OCI-M1 (cell line): Measurements from ENCODE around the gene KCNMA1.

Source experiments
- DNase-seq: peaks from one replicate; lab custom pipeline; 2025; lab: John Stamatoyannopoulos, UW

KCNMA1 gene

DNA sequence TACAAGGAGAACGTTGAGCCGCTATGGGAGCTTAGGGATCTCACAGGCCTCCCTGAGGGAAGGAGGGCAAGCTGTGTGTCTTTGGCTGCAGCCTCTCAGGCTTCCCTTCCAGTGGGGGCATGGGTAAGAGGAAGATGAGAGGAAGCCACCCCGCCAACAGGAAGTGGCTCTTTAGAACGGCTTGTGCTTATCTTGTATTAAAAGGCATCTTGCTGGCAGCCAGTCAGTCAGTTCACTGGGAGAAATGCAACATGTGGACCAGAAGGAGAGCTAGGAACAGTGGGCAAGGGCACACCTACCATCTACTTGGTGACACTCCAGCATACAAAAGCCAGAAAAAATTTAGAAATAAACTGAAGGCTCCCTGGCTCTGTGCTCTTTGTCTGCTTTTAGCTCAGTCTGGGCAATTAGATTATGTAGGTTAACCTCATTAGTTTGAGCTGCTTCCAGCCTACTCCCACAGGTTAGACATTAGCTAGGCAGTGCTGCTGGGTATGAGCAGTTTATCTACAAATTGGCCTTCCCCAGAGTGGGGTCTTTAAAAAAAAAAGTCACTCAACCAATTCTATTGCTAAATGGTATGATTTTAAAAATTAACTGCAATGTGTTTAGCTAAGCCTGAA lies 595.9 kb downstream of the KCNMA1 start:
- peak; percentile 46 for DNase-seq

DNA sequence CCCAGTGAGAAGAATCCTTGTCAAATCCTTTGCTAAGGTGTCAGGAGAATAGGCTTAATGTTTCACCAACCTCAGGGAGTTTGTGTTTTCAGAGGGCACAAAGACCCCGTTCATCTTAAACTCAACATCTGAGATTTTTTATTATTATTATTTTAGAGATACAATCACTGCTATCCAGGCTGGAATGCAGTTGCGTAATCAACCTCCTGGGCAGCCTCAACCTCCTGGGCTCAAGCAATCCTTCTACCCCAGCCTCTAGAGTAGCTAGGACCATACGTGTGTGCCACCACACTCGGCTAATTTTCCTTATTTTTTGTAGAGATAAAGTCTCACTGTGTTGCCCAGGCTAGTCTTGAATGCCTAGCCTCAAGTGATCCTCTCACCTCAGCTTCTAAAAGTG lies 599.2 kb downstream of the KCNMA1 start:
- no peak for DNase-seq

DNA sequence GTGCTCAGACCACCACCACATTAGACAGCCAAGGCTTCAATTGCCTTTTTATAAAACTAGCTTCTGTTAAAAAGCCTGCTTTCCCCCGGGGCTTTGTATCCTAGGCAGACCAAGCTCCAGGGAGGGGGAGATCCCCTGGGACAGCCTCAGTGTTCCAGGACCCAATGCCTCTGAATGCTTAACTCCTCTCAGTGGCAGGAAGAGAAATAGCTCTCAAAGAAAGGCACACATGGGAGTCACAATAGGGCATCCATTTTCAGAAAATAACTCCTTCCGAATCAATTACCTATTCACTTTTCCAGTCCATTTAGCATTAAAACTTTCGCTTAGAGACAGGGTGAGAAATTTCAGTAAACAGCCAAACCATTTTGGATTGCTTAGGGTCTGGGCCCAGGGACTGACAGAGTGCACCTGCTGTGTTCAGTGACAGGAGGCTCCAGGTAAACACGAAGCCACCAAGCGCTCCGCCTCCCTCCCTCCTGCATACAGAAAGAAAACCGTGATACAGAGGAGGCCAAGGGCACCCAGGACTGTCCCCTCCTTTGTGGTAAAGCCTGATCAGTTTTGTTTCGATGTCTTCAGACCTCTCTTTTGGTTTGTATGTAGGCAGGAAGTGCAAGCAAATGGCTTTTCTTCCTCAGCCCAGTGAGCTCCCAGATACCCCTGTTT lies 599.7 kb downstream of the KCNMA1 start:
- no peak for DNase-seq

DNA sequence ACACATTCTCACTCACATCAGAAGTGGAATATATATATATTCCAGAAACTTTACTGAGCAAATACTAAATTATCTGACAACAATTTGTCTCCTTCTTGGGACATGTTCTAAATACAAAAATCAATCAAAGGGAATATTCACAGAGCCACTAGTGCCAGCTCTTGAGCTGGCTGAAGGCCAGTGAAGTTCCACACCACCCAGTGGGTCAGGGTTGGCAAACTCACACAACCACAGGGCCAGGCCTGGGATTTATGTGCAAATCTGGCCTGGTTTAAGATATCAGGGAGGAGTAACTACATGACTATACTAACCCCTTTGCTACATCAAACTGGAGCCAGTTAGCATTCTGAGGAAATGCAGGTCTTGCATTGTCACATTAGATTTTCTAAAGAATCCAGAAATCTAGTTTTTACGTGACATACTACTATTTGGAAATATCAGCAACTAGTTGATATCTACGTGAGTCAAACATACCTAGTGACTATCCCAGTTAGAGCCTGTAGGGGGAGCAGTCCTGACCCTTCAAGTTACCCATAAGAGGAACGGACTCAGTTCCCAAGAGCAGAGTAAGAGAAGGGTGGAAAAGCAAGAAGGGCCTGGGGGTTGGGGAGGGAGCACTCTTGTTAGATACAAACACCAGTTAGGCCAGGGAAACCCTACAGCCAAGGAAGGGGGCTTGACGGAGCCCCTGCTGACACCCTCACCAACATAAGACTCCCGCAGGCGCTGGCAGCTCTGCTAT lies 600.4 kb downstream of the KCNMA1 start:
- peak; percentile 29 for DNase-seq

DNA sequence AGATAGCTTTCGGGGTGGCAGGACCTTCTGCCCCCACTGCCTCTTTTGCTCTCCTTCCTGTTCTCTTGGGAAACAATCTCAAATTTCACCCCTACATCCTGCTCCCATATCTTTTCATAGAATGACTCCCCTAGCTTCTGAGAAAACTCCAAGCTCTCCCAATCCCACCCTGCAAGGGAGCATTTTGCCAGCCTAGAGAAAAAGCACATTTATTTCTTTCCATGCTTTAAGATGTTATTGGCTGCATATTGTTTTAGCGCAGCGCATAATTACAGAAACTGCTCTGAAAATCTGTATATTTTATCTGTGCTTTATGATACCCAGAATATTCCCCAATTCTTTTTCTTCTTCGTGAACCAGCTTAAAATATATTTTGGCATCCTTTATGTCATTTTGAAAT lies 601.3 kb downstream of the KCNMA1 start:
- DNase-seq = no peak

DNA sequence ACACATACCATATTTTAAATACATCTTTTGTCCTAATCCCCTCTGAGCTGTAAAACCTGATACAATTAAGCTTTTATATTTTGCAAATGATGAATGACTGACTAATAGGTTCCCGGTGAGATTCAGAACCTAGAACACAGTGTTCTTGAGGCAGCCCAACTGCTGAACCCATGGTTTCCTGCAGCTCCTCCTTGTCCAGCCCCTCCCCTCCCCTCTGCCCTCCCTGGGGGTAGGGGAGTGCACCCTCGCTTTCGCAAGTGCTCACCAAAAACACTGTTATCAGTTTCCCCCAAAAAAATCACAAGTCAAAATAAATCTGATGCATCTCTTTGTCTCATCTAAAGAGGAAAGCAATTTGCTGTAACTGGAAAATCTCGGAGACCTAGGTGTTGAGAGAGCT lies 602.8 kb downstream of the KCNMA1 start:
- no peak for DNase-seq

DNA sequence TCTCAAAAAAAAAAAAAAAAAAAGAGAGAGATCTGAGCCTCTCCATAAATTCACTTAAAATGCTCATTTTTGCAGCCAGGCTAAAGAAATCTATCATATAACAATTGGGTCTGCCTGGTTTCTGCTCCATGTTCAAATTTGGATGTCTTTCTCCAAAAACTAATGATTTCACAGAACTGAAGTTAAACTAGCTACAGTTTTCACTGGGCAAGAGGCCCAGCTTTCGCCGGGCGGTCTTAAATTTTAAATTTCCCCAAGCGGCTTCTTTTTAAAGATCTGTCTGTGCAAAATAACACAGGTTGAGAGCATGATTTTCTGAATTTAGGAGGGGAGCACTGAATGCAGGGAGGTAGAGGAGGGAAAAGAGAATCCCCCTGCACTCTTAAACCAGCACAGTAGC lies 603.4 kb downstream of the KCNMA1 start:
- DNase-seq = no peak

DNA sequence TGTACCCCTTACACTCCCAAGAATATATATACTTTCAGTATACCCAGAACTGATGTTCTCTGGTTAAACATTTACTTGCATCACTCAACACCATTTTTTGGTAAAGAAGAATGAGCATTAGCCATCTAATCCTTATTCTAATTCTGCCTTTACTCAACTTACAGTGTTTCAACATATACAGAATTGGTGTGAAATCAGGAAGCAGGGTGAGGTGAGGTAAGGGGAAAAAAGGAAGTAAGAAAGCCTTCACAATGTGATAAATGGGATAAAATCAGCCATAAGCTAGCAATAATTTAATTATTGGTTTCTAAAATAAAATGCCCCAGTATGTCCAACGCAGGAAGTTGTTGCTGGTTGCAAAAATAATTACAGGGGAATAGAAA lies 605.4 kb downstream of the KCNMA1 start:
- no peak for DNase-seq

DNA sequence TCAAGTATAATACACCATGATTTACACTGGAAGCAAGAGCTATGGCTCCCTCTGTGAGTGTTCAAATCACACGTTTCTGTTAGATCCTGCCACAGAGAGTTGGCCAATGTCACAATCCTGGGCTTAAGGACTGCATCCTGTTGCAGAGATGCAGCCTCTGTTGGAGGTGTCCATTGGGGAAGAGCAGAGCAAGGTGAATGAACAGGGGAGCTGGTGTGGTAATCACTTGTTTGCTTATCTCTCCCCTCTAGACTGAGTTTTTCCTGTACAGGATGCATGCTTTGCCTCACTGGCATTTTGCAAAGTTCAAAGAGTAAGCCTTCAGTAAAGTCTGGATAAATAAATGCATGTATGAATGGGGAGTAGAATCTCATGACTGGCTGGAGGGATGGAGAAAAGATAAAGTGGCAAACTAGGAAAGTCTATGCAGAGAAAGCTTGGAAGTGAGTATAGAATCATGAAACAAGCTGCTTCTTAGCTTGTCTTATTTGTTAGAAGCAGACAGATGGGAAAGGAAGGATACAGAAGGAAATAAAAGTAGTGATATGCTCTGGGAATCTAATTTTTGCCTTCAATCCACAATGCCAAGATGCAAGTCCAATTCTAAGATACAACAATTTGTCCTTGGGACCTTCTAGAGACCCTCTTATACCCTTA lies 605.9 kb downstream of the KCNMA1 start:
- DNase-seq = no peak

DNA sequence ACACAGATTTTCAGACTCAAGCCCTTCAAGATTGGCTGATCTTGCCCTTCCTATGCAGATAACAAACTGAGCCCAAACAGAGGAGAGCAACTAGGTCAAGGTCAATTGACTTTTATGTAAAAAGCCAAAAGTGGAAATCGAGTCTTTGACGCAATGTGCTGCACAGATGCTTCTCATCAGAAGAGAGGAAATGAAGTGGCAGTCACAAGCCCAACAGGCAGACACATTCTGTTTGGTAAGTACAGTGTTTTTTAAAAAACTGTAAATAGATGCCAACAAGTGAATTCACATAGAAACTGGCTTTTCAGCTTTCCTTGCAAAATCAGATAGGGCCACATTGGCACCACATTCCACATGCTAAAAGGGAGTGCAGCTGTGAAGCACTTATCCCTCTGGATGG lies 606.6 kb downstream of the KCNMA1 start:
- DNase-seq = no peak

DNA sequence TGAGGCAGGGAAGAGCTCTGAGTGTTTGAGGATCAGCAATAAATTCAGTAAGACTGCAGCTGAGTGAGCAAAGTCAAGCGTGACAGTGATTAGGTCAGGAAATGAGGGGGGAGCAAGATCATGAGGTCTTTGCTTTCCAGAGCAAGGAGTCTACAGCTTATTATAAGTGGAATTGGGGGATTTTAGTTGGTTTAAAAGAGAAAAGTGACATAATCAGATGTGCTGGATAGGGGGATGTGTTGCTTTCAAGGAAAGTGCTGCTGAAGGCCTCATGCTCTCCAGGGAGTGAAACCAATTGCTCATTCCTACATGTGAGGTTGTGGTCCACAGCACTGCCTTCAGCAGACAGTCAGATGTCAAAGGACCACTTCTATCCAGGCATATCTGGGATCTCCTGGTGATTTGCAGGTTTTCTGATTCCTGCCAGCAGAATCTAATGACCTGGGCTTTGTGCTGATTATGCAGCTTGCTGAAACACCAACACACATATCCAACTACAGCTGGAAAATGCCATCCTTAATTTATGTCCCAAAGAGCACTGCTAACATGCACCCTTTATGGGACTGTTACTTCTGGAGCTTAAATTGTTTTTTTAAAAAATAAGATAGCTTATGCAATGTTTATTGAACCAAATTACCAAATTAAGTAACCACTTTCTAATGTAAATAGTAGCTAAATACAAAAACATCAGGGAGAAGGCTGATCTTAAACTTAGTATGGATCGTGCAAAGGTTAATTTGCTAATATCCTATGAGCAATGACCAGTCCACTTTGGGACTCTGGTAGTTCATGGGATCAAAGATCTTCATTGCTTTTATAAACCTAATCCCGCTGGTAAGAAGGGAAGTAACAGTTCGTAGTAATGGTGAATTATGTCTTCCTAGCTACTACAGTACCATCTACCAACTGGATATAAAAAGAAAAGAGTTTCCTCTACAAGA lies 607.6 kb downstream of the KCNMA1 start:
- DNase-seq = no peak

DNA sequence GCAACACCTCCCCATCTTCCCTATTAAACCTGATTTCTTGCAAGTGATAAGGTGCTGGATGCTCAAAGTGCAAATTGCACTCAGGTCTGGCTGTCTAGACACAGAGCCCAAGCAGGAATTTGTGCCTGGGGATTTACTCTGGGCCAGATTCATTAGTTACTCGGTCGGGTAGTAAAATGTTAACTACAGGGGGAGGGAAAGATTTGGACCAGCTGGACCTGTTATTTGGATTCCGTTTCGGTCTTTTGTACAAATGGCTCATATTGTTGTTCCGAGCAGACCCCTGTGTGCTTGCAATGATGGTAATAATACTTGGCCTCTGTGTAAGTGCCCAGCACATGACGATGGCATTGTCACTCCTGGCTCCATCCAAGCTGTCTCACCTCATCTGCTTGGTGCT lies 609.6 kb downstream of the KCNMA1 start:
- DNase-seq = no peak

DNA sequence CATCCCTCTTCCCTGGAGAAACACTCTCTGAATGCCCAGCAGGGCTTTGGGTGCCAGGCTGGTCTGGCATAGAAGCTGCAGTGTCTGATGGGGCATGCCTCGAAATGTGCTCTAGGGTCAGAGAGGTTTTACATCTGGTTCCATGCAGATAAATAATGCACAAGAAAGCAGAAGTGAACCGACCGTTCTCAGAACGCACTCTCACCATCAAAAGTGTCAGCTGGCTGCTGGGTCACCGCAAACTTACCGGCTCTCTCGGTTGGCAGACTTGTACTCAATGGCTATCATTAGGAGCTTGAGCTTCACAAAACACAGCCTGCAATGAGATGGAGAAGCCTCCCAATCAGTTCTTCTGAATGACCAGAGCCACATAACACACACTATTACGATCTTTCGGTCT lies 610.0 kb downstream of the KCNMA1 start:
- peak; percentile 61 for DNase-seq

DNA sequence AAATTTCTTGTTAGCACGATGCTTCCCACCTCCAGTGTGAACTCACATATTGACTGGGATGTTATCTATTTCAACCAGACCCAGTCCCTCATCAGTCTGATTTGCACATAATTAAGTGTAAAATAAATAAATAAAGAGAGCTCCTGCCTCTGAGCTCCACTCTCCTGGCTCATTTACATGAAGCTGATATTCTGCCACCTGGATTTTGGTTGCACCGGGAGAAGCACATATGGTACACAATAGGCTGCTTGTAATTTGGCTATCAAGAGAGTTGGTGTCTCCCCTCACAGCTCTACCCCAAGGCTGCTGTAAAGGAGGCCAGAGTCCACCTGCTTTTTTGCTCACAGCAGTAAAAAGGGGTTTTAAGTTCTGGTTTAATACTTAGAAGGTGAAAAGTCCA lies 610.5 kb downstream of the KCNMA1 start:
- no peak for DNase-seq

DNA sequence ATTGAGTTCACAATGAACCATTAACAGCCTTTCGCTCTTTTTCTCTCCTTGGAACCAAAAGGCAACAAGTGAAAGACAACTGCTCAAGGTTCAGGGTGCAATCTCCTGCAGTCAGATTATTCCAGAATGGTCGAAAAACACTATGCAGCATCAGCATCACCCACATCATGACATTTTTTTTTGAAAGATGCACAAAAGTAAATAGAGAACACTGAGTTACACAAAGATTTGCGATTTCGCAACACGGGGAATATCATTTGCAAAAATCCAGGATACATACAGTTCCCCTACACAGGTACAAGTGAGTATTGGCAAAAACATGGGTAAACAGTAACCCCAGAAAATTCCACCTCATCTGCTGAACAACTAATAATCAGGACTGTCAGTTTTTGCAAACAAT lies 611.5 kb downstream of the KCNMA1 start:
- no peak for DNase-seq

DNA sequence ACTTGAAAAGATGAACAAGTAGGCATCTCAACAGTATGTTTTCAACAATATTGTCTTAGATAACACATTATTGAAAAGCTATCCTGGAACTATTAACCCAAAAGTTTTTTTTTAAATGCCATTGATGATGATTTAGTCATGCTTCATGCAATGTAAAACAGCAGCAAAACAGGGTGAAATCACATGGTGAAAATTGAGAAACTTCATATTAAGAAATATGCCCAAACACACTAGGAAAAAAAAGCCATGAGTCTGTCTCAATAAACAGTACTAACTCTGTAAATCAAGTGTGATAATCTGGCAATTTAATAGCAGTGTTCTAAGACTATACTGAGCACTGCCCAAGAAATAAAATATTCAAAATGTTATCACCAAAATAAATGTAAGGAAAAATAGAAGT lies 613.1 kb downstream of the KCNMA1 start:
- DNase-seq = no peak

DNA sequence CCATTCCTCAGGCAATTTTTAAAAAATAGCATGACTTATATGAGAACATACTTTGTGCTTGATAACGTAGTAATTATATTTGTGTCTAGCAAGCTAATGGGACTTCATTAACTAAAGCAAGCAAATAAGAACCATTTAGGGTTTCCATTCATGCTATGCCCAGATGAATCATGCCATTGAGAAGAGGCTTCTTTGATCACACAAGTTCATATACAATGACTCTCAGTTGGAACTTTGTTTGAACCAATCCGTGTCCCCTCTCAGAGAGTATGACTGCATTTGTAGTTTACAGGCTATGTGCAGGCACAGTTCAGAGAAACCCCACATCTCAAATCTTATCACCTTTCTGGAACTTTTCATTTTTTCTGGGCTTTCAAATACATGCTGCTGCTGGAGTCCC lies 614.2 kb downstream of the KCNMA1 start:
- no peak for DNase-seq

DNA sequence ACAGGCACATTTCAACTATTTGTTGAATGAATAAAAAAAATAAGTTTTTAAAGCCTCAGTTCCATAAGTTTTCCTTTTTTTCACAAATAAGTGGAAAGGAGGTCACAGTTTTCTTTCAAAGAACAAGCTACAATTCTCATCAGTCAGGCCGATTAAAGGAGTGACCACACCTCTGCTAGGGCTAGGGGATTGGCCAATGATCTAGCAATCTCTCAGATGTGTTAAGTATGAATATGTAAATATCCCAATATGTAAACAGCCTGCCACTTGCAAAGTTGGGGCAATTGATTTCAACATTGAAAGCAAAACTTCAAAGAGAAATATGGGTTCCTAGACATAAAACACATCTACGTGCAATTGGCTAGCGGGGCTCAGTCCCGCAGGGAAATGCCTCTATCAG lies 614.9 kb downstream of the KCNMA1 start:
- no peak for DNase-seq

DNA sequence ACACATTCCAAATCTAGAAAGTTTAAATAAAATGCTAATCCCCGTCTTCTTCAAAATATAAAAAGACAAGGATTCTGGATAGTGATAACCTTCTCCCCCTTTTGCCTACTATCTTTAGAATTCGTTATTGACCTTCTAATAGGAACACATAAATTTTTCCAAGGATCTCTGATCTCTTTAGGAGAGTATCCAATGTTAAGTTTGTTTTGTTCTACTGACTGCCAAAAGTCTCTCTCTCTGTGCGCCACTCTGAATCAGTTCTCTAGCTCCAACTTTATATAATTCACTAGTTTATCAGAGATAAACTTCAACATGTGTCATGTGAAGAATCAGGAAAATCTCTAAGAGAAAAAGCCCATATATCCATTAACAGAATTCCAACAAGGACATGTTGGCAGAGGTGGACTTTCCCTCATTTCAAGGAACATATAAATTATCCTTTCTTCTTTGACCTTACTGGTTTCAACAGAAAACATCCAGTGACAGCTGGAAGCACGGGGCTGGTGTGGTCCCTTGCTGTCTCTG lies 615.6 kb downstream of the KCNMA1 start:
- DNase-seq = no peak

DNA sequence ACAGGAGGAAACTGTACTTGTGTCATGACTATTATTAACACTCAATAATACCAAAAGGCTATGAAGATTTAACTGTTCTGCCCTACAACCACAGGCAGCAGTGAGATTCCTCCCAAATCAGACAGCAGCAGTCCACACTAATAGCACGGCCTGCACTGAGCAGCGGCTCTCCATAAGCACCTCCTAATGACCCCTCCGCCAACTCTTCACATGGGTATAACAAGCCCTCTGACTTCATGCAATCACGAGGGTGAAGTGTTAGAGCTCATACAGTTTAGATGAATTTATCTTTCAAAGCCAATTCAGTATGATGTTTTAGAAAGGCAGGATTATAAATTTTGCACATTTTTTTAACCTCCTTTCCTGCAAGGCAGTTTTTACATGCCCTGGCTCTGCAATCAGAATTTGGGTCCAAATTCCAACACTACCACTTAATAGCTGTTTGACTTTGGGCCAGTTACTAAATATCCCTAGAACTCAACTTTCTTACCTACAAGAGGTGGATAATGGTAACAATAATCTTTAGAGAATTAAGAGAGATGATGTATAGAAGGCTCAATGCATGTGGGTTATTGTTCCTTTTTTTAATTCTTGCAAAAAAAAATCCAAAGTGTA lies 617.1 kb downstream of the KCNMA1 start:
- no peak for DNase-seq

DNA sequence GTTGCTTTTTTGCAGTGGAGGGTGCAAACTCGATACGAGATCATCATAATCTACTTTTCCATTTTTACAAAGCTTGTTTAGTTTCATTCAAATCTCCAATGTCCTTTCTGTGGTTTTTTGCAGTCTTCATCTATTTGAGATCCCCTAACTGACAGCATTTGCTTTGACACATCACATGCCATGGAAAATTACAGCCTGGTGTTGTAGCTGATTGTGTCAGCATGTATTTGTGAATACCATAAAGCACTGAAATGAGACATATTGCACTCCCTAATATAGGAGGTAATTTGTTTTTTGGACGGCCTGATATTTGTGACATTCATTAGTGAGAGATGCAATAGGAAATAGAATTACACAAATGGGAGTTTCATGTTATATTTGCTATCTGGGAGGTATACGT lies 620.8 kb downstream of the KCNMA1 start:
- DNase-seq = no peak
